Epithelial cell of esophagus (primary cell): ENCODE measurements around the gene BLVRA.
"Not testable (repeated sequence)": the region's sequence is repeated elsewhere in the genome, so short reads cannot be mapped to it uniquely, and the experiment has no call there.

Experiments used
- DNase-seq: peaks from one replicate; pipeline ENCODE4 v3.0.0; 2010; ENCODE audit warnings: low read depth
- H3K4me3 ChIP-seq: 2 replicates; pipeline ENCODE4 v1.5.1; 2011; ENCODE audit warnings: mild to moderate bottlenecking, low read length, control low read depth
- CTCF ChIP-seq: IDR thresholded peaks from 2 replicates; pipeline ENCODE4 v1.5.1; 2011; ENCODE audit warnings: low read depth, mild to moderate bottlenecking, low read length, control low read depth, inconsistent platforms; ENCODE audit not compliant: insufficient read depth; ENCODE audit errors: missing control alignments

Gene BLVRA

GRCh38 chr7:43823941-43824340 is 65.5 kb downstream of the BLVRA start:
- no peak for TF ChIP-seq CTCF
- no peak for DNase-seq

GRCh38 chr7:43824513-43824912 is 66.0 kb downstream of the BLVRA start:
- H3K4me3 ChIP-seq, DNase-seq: not testable (repeated sequence)

More at GRCh38 chr7:43823941-43824340, 65.5 kb downstream of the BLVRA start:
- H3K4me3 ChIP-seq = no peak overlapping the region

GRCh38 chr7:43824963-43825362 is 66.5 kb downstream of the BLVRA start:
- H3K4me3 ChIP-seq = no peak overlapping the region
- TF ChIP-seq CTCF = no peak
- DNase-seq = no peak

- TF ChIP-seq CTCF = no peak
- H3K4me3 ChIP-seq = no peak overlapping the region
- no peak for DNase-seq
Measured at GRCh38 chr7:43825391-43825808, 66.9 kb downstream of the BLVRA start.

DNA sequence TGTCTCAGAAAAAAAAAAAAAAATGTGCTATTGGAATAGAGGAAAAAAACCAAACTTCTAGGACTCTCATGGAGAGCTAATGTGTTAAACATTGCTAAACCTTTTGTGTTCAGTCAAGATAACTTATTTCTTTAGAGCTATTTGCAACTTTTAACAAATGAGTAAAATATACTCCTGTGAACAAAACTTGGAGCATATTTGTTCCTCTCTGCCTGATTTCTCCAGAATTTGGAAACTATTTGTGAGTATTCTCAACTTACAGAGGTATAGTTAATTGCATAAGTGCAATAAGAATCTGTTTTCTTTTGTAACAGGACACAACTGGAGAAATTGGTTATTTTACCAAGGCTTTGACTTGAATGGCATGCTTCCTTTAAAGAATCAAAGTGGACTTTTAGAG is 72.4 kb downstream of the BLVRA start:
- DNase-seq, H3K4me3 ChIP-seq: not testable (repeated sequence)

DNA sequence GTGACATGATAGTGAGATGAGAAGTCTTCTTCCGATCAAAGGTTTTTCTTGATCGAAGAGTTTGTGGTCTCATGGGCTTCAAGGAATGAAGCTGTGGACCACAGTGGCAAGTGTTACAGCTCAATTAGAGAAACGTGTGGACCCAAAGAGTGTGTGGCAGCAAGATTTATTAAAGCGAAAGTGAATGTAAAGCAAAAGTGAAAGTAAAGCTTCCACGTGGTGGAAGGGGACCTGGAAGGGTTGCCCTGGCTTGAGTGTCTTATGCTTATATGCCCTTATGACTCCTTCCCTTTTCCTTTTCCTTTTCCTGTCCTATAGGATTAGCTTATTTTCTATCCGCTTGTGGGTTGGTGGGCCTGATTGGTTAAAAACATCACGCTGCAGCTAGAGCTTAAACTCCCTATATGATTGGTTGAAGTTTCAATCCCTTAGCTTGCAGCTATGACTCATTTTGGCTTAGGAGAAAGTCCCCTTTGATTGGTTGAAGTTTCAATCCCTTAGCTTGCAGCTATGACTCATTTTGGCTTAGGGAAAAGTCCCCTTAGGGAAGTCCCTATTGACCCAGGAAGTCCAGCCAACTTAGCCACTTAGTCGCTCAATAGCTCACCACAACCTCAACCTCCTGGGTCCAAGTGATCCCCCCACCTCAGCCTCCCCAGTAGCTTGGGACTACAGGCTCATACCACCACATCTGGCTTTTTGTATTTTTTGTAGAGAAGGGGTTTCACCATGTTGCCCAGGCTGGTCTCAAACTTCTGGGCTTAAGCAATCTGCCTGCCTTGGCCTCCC is 76.2 kb downstream of the BLVRA start:
- DNase-seq = peak; percentile 36
- no peak for TF ChIP-seq CTCF
- no peak overlapping the region for H3K4me3 ChIP-seq

DNA sequence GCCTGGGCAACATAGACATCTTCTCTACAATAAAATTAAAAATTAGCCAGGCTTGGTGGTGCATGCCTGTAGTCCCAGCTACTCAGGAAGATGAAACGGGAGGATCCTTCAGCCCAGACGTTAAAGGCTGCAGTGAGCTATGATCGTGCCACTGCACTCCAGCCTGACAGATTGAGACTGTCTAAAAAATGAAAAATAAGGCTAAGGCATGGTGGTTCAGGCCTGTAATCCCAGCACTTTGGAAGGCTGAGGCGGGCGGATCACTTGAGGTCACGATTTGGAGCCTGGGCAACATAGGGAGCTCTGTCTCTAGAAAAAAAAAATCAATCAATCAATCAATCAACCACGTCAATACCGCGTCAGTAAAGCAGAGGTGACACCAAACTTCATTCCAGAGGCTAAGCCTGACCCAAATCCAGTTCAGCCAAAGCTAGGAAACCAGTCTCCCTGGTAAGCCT is 79.8 kb downstream of the BLVRA start:
- TF ChIP-seq CTCF = no peak
- DNase-seq = no peak
- no peak overlapping the region for H3K4me3 ChIP-seq

GRCh38 chr7:43843296-43843695 is 84.8 kb downstream of the BLVRA start:
- no peak overlapping the region for H3K4me3 ChIP-seq
- DNase-seq = no peak
- TF ChIP-seq CTCF = no peak
